ENCODE measurements around the gene ITPR2.
"Not testable (repeated sequence)": the region's sequence is repeated elsewhere in the genome, so short reads cannot be mapped to it uniquely, and the experiment has no call there.

GRCh38 chr12:26729137-26729671, 103.8 kb downstream of the ITPR2 start:
- not testable (repeated sequence) for TF ChIP-seq CTCF (conservative IDR thresholded peaks at IDR 0.05); EZH2 (IDR thresholded peaks at IDR 0.05; ENCODE audit: low read depth)

All from PC-9 (cell line).